ENCODE data around the gene EEF1AKMT3.

Gene EEF1AKMT3

GRCh38 chr12:57754411-57755193, 17.8 kb upstream of the EEF1AKMT3 start, which contains the start of gene MARCHF9:
MARCHF9 (plus strand) TSS chr12:57755103; CDS start chr12:57755529, 426 bp downstream.
- H3K27me3 ChIP-seq (replicated peaks; ENCODE audit: insufficient read depth, low read length), result no peaks in the 10 kb centered on the region

GRCh38 chr12:57755194-57755453, 17.3 kb upstream of the EEF1AKMT3 start:
- H3K9ac ChIP-seq (ENCODE audit: low read length), result no peak overlapping the region
- H3K4me1 ChIP-seq (ENCODE audit: low read length), result peaks cover 31% of the 10 kb centered on the region
- no peak for TF ChIP-seq EZH2 (optimal IDR thresholded peaks at IDR 0.05; ENCODE audit: low read depth, low read length)
- H3K9me3 ChIP-seq (replicated peaks; ENCODE audit: insufficient read depth, low read length), result no peaks in the 10 kb centered on the region
- H3K9me2 ChIP-seq (replicated peaks; ENCODE audit: insufficient read depth, low read length), result no peaks in the 10 kb centered on the region
- no peaks in the 10 kb centered on the region for H4K20me1 ChIP-seq (ENCODE audit: insufficient read depth, low read length)
- no peaks in the 10 kb centered on the region for H3K27me3 ChIP-seq (replicated peaks; ENCODE audit: insufficient read depth, low read length)
- DNase-seq, result no peak
- H3K79me2 ChIP-seq (ENCODE audit: low read length), result peaks cover 30% of the 10 kb centered on the region
- H3K4me3 ChIP-seq (ENCODE audit: low read length), result peak overlapping the region; percentile 73; the same call in 1 of the 2 replicates
- no peak overlapping the region for H3K4me2 ChIP-seq (ENCODE audit: low read depth, low read length)
- H3K27ac ChIP-seq (ENCODE audit: low read length), result no peak overlapping the region
- H3F3A ChIP-seq (ENCODE audit: insufficient read depth, low read length), result peaks cover 23% of the 10 kb centered on the region
- H2AFZ ChIP-seq (ENCODE audit: low read length), result no peak overlapping the region
- no peaks in the 10 kb centered on the region; the same call in 1 of the 2 replicates for H3K36me3 ChIP-seq (replicated peaks; ENCODE audit: insufficient read depth, low read length)

More at GRCh38 chr12:57754411-57755193, 17.8 kb upstream of the EEF1AKMT3 start, which contains the start of gene MARCHF9:
- peaks cover 23% of the 10 kb centered on the region for H3F3A ChIP-seq (ENCODE audit: insufficient read depth, low read length)
- peak within 1 kb of the TSS; percentile 73 for H3K4me3 ChIP-seq (ENCODE audit: low read length)
- DNase-seq, result peak; percentile 89
- no peaks in the 10 kb centered on the region for H3K9me3 ChIP-seq (replicated peaks; ENCODE audit: insufficient read depth, low read length)
- no peak for TF ChIP-seq EZH2phosphoT487 (IDR thresholded peaks at IDR 0.05; ENCODE audit: low read length)
- no peak for TF ChIP-seq EZH2 (optimal IDR thresholded peaks at IDR 0.05; ENCODE audit: low read depth, low read length)
- TF ChIP-seq CTCF (IDR thresholded peaks at IDR 0.05; ENCODE audit: low read length), result no peak
- H4K20me1 ChIP-seq (ENCODE audit: insufficient read depth, low read length), result no peaks in the 10 kb centered on the region
- peaks cover 31% of the 10 kb centered on the region for H3K4me1 ChIP-seq (ENCODE audit: low read length)
- H2AFZ ChIP-seq (ENCODE audit: low read length), result peak within 1 kb of the TSS; percentile 82
- H3K4me2 ChIP-seq (ENCODE audit: low read depth, low read length), result peak within 1 kb of the TSS; percentile 96
- peak within 1 kb of the TSS; percentile 64; the same call in 1 of the 2 replicates for H3K9ac ChIP-seq (ENCODE audit: low read length)
- H3K36me3 ChIP-seq (replicated peaks; ENCODE audit: insufficient read depth, low read length), result no peaks in the 10 kb centered on the region; the same call in 1 of the 2 replicates
- H3K79me2 ChIP-seq (ENCODE audit: low read length), result peaks cover 34% of the 10 kb centered on the region
- no peaks in the 10 kb centered on the region for H3K9me2 ChIP-seq (replicated peaks; ENCODE audit: insufficient read depth, low read length)
- H3K27ac ChIP-seq (ENCODE audit: low read length), result peak within 1 kb of the TSS; percentile 65; the same call in 1 of the 2 replicates

GRCh38 chr12:57755454-57756372, 16.7 kb upstream of the EEF1AKMT3 start:
- Histone ChIP-seq H2AFZ (ENCODE audit: low read length) (peak overlapping the region; percentile 60), H3K79me2 (ENCODE audit: low read length) (peaks cover 24% of the 10 kb centered on the region), H3K9me3 (replicated peaks; ENCODE audit: insufficient read depth, low read length) (no peaks in the 10 kb centered on the region), H3K4me3 (ENCODE audit: low read length) (peak overlapping the region; percentile 73), H3K9ac (ENCODE audit: low read length) (peak overlapping the region; percentile 64; the same call in 1 of the 2 replicates), H3K36me3 (replicated peaks; ENCODE audit: insufficient read depth, low read length) (no peaks in the 10 kb centered on the region; the same call in 1 of the 2 replicates), H3K4me2 (ENCODE audit: low read depth, low read length) (peak overlapping the region; percentile 96), H3F3A (ENCODE audit: insufficient read depth, low read length) (peaks cover 23% of the 10 kb centered on the region), H3K27ac (ENCODE audit: low read length) (peak overlapping the region; percentile 65; the same call in 1 of the 2 replicates), H3K4me1 (ENCODE audit: low read length) (peaks cover 27% of the 10 kb centered on the region), H3K27me3 (replicated peaks; ENCODE audit: insufficient read depth, low read length) (no peaks in the 10 kb centered on the region), H3K9me2 (replicated peaks; ENCODE audit: insufficient read depth, low read length) (no peaks in the 10 kb centered on the region), H4K20me1 (ENCODE audit: insufficient read depth, low read length) (no peaks in the 10 kb centered on the region)
- TF ChIP-seq EZH2phosphoT487 (IDR thresholded peaks at IDR 0.05; ENCODE audit: low read length) (no peak), EZH2 (optimal IDR thresholded peaks at IDR 0.05; ENCODE audit: low read depth, low read length) (no peak), CTCF (IDR thresholded peaks at IDR 0.05; ENCODE audit: low read length) (no peak)
- peak; percentile 38 for DNase-seq

Data from MM.1S (cell line).